PC-3 (cell line): ENCODE results near the gene LIG3. TPM values are rescaled to one million over a fixed set of nuclear protein-coding genes. Genes with fewer than 3 reads are reported as not detected.

ENCODE experiments used
- ATAC-seq: fragments of 200-7000 bp; cut with Tn5 transposase; 2 replicates; pipeline ENCODE4 v1.9.1; 2020; ENCODE audit warnings: mild to moderate bottlenecking, moderate library complexity
- BruUV-seq: library from RNA; stranded (reverse); fragments of 400-500 nt; replicated peaks from 2 replicates; lab custom pipeline; 2021; lab: Mats Ljungman, UMichigan
- CTCF ChIA-PET: fragments of 300-600 bp; sonication (Branson Sonifier 250); formaldehyde crosslinking; loops from one replicate; lab custom pipeline; 2022; ENCODE audit warnings: antibody characterized with exemption; lab: Charles Lee
- POLR2A ChIA-PET: fragments of 300-600 bp; sonication (Branson Sonifier 250); formaldehyde crosslinking; loops from one replicate; lab custom pipeline; 2022; ENCODE audit warnings: antibody characterized with exemption; ENCODE audit not compliant: unreplicated experiment; lab: Charles Lee
- DNase-seq: peaks from one replicate; pipeline ENCODE4 v3.0.0-alpha.2; 2015
- H2AFZ ChIP-seq: fragments of 300-600 bp; sonication (generic); 2 replicates; pipeline ENCODE4 v1.6.0; 2016; ENCODE audit warnings: antibody characterized with exemption, low read length
- H3F3A ChIP-seq: fragments of 300-600 bp; sonication (generic); one replicate; pipeline ENCODE4 v1.6.0; 2017; ENCODE audit warnings: antibody characterized with exemption, low read length, control low read depth, mild to moderate bottlenecking; ENCODE audit not compliant: unreplicated experiment
- H3K27ac ChIP-seq: fragments of 300-600 bp; sonication (generic); 2 replicates; pipeline ENCODE4 v1.5.1; 2016; ENCODE audit warnings: mild to moderate bottlenecking, low read length
- H3K27me3 ChIP-seq: fragments of 300-600 bp; sonication (generic); 2 replicates; pipeline ENCODE4 v1.6.1; 2016; ENCODE audit warnings: low read length, mixed read lengths
- H3K36me3 ChIP-seq: fragments of 300-600 bp; sonication (generic); 2 replicates; pipeline ENCODE4 v1.6.1; 2016; ENCODE audit warnings: low read depth, mixed run types, low read length, mixed read lengths
- H3K4me1 ChIP-seq: fragments of 300-600 bp; sonication (generic); 2 replicates; pipeline ENCODE4 v1.5.1; 2016; ENCODE audit warnings: low read length; ENCODE audit not compliant: insufficient read depth
- H3K4me2 ChIP-seq: fragments of 300-600 bp; sonication (generic); 2 replicates; pipeline ENCODE4 v1.6.0; 2016; ENCODE audit warnings: low read length
- H3K4me3 ChIP-seq: fragments of 300-600 bp; sonication (generic); 2 replicates; pipeline ENCODE4 v1.5.1; 2016; ENCODE audit warnings: mild to moderate bottlenecking, low read length, mixed read lengths
- H3K79me2 ChIP-seq: fragments of 300-600 bp; sonication (generic); 2 replicates; pipeline ENCODE4 v1.6.1; 2017; ENCODE audit warnings: low read length, mixed read lengths
- H3K9ac ChIP-seq: fragments of 300-600 bp; sonication (generic); 2 replicates; pipeline ENCODE4 v1.6.0; 2016; ENCODE audit warnings: mild to moderate bottlenecking, low read length
- H3K9me2 ChIP-seq: fragments of 300-600 bp; sonication (generic); replicated peaks from 2 replicates; pipeline ENCODE4 v1.6.1; 2016; ENCODE audit warnings: mixed run types, low read length, mixed read lengths
- H3K9me3 ChIP-seq: fragments of 300-600 bp; sonication (generic); 2 replicates; pipeline ENCODE4 v1.6.1; 2016; ENCODE audit warnings: low read length, mixed read lengths
- H4K20me1 ChIP-seq: fragments of 300-600 bp; sonication (generic); 2 replicates; pipeline ENCODE4 v1.6.1; 2016; ENCODE audit warnings: low read length, mixed read lengths
- CTCF ChIP-seq: fragments of 300-600 bp; sonication (generic); conservative IDR thresholded peaks from 2 replicates; pipeline ENCODE4 v1.5.1; 2017; ENCODE audit warnings: antibody characterized with exemption, low read depth, mild to moderate bottlenecking, low read length
- EZH2 ChIP-seq: fragments of 300-600 bp; sonication (generic); IDR thresholded peaks from one replicate; pipeline ENCODE4 v1.6.1; 2017; ENCODE audit warnings: antibody characterized with exemption, mild to moderate bottlenecking, low read length; ENCODE audit not compliant: unreplicated experiment
- EZH2phosphoT487 ChIP-seq: fragments of 300-600 bp; sonication (generic); IDR thresholded peaks from 2 replicates; pipeline ENCODE4 v1.6.1; 2018; ENCODE audit warnings: mild to moderate bottlenecking, antibody characterized with exemption, low read length, borderline replicate concordance
- intact Hi-C: fragments of 100-400 bp; cut with micrococcal nuclease; formaldehyde crosslinking; loops from 2 replicates; pipeline ENCODE4 v1.9.0; 2023
- total RNA-seq: library from RNA; depleted of rRNA; stranded (reverse); fragments of >200 nt; gene quantifications from 2 replicates; pipeline ENCODE4 v1.2.3, GENCODE V29; 2014

LIG3 gene
- total RNA-seq, 1 experiment from 2014 or later = 43.2 TPM

DNA sequence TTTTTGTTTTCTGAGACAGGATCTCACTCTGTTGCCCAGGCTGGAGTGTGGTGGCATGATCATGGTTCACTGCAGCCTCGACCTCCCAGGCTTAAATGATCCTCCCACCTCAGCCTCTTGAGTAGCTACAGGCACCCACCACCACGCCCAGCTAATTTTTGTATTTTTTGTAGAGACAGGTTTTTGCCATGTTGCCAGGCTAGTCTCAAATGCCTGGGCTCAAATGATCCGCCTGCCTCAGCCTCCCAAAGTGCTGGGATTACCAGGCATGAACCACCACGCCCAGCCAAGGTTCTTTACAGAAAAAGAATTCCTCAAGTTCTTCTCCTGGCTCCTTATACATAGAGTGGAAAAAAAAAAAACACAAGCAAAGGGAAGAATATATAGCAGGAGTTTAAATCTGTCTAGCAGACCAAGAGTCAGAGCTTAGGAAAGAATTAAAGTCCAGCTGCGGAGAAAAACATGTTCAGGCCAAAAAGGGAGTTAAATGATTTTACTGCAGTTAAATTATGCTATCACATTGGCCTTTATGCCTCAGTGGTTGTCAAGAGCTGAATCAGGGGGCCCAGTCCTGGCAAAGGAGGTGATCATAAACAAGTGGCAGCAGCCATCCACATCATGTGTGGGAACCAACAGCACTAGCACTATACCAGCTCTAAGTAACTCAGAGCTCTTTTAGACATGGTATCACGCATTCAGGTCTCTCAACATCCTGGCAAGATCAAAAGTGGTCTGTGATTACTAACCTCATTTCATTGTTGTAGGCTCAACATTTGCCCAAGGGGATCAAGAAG lies 39.3 kb downstream of the LIG3 start:
- ChIA-PET CTCF (no interaction called here), POLR2A (no interaction called here)
- Histone ChIP-seq H3K9me2 (no peaks in the 10 kb centered on the region), H3K9ac (no peak overlapping the region), H3K27ac (no peak overlapping the region), H3K4me3 (no peak overlapping the region), H3K4me2 (no peak overlapping the region), H2AFZ (no peak overlapping the region), H3K27me3 (no peaks in the 10 kb centered on the region), H3K79me2 (peaks cover 12% of the 10 kb centered on the region; the same call in 1 of the 2 replicates), H3K9me3 (no peaks in the 10 kb centered on the region), H3F3A (no peaks in the 10 kb centered on the region), H3K36me3 (peaks cover 60% of the 10 kb centered on the region), H4K20me1 (no peaks in the 10 kb centered on the region), H3K4me1 (peaks cover 20% of the 10 kb centered on the region)
- no TSS peak for BruUV-seq
- no peak for ATAC-seq
- intact Hi-C loops = loop anchor here (5.0 kb wide), 1 partner anchor 68 kb away; no protein-coding TSS in a partner anchor
- DNase-seq = no peak
- TF ChIP-seq EZH2 = no peak
- no peak for TF ChIP-seq EZH2phosphoT487
- TF ChIP-seq CTCF = no peak

DNA sequence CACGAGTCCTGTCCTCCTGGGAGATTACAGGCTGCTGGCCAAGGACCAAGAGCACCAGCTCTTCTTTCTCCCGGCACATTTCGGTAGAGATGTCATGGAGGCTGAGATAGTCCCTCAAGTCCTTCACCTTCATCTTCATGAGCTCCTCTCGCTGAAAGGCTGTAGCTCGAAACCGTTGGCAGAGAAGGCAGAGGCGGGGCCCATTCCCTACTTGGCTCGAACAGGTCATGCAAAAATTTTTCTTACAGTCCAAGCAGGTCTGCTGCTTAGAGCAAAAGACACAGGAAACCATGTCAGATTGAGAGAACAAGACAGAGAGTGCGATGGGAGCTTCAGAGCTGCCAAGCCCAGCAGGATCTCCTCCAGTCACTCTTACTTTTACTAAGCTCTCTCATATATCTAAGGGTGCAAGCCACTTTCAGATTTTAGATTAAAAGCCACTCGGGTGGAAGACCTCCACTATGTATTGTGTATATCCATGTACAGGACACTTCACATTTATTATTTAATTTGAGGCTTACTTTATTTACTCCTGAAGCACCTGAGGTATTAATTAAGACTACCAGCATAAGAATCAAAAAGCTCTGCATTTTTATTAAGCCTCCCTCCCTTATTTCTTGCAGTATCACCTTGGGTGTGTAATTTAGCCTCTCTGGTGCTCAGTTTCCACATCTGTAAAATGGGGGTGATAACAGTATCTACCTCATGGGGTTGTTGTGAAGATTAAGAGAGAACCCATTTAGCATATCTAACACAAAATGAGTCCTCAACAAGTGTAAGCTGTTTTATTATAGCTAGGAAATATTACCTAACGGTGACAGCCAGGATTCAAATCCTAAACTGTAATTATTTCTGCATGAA lies 41.4 kb downstream of the LIG3 start:
- H3K4me3 ChIP-seq = no peak overlapping the region
- no peak for DNase-seq
- no peak for ATAC-seq
- no peaks in the 10 kb centered on the region for H3K9me3 ChIP-seq
- TSS peak; percentile 26 for BruUV-seq
- H3K27ac ChIP-seq = peak overlapping the region; percentile 87
- ChIA-PET CTCF (interaction anchor here (0.5 kb wide), 1 partner anchor 94 kb away, joined by 7 read pairs; no protein-coding TSS in a partner anchor), POLR2A (interaction anchor here (0.6 kb wide), 1 partner anchor 13 kb away, joined by 3 read pairs; no protein-coding TSS in a partner anchor)
- peaks cover 45% of the 10 kb centered on the region for H3K36me3 ChIP-seq
- no peak overlapping the region for H2AFZ ChIP-seq
- peaks cover 20% of the 10 kb centered on the region; the same call in 1 of the 2 replicates for H3K79me2 ChIP-seq
- H4K20me1 ChIP-seq = no peaks in the 10 kb centered on the region
- H3K9me2 ChIP-seq = no peaks in the 10 kb centered on the region
- H3K27me3 ChIP-seq = no peaks in the 10 kb centered on the region
- no peak for TF ChIP-seq CTCF
- no peak for TF ChIP-seq EZH2
- no peak for TF ChIP-seq EZH2phosphoT487
- peak overlapping the region; percentile 61 for H3K4me2 ChIP-seq
- peak overlapping the region; percentile 49 for H3K9ac ChIP-seq
- H3K4me1 ChIP-seq = peaks cover 38% of the 10 kb centered on the region
- intact Hi-C loops = loop anchor here (5.0 kb wide), 1 partner anchor 66 kb away; no protein-coding TSS in a partner anchor
- no peaks in the 10 kb centered on the region for H3F3A ChIP-seq
